Measurements from ENCODE around the gene TCL1B. TPM values are rescaled to one million over a fixed set of nuclear protein-coding genes. Genes with fewer than 3 reads are reported as not detected.
"Not testable (repeated sequence)": the region's sequence is repeated elsewhere in the genome, so short reads cannot be mapped to it uniquely, and the experiment has no call there.

The TCL1B gene
- total RNA-seq, 4 donors from 2014 or later = not detected

DNA sequence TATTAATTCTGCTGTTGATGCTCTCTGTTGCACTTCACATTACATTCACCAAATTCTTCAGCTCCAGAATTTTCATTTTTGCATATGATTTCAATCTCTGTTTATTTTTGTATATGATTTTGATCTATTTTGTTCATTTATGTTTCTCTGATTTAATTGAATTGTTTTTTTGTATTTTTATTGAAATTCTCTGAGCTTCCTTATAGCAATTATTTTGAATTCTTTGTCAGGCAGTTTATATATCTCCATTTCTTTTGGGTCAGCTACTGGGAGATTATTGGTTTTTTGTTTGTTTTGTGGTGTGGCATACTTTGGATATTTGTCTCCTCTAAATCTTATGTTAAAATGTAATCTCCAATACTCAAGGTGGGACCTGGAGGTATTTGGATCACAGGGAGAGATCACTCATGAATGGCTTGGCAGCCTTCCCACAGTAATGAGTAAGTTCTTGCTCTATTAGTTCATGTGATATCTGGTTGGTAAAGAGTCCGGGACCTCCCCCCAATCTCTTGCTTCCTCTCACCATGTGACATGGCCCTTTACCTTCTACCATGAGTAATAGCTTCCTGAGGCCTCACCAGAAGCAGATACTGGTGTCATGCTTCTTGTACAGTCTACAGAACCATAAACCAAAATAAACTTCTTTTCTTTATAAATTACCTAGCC, 36.4 kb downstream of the TCL1B start:
- TF ChIP-seq, protein P1, sequence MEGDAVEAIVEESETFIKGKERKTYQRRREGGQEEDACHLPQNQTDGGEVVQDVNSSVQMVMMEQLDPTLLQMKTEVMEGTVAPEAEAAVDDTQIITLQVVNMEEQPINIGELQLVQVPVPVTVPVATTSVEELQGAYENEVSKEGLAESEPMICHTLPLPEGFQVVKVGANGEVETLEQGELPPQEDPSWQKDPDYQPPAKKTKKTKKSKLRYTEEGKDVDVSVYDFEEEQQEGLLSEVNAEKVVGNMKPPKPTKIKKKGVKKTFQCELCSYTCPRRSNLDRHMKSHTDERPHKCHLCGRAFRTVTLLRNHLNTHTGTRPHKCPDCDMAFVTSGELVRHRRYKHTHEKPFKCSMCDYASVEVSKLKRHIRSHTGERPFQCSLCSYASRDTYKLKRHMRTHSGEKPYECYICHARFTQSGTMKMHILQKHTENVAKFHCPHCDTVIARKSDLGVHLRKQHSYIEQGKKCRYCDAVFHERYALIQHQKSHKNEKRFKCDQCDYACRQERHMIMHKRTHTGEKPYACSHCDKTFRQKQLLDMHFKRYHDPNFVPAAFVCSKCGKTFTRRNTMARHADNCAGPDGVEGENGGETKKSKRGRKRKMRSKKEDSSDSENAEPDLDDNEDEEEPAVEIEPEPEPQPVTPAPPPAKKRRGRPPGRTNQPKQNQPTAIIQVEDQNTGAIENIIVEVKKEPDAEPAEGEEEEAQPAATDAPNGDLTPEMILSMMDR (IDR thresholded peaks at IDR 0.05) = no peak
- TF ChIP-seq POLR2A (IDR thresholded peaks at IDR 0.05) (no peak), EP300 (IDR thresholded peaks at IDR 0.05) (no peak)
- DNase-seq (ENCODE audit: low spot score in 2 of 2) = no peak
- no peak overlapping the region for H3K27ac ChIP-seq
- no peaks in the 10 kb centered on the region for H3K27me3 ChIP-seq
- no peak overlapping the region for H3K4me3 ChIP-seq
- no peaks in the 10 kb centered on the region for H3K36me3 ChIP-seq
- peaks cover 0 to 32% (median 5%) of the 10 kb centered on the region in 4 donors for H3K9me3 ChIP-seq
- WGBS, 2 donors = 86 to 89% methylated on average over 1 of the region's 1 CpG
- H3K4me1 ChIP-seq = no peaks in the 10 kb centered on the region

DNA sequence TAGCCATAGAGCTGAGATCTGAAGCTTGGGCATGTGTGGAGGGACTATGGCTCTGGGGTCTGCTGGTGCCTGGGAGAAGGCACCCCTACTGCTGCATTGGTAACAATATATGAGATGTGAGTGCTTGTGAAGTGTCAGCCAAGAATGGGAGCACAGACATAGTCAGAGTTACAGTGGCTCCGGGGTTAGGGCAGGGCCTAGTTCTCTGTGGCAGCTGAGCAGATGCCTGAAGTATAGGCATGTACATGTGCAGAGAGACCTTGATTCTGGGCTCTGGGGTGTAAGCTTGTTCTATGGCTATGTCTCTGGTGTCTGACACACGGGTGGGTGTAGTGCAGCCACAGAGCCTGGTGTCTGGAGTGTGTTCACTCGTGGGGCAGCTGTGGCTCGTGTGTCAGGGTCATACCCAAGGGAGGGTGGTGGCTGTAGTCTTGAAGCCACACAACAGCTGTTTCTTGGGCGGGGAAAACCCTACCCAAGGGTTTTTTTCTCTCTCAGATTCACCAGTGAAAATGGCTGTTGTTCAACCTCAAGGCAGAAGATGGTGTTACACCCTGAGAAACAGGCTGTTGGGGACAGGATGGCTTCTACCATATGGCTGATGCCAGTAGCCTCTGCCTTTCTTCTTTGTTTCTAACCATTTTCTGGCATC, 39.6 kb downstream of the TCL1B start:
- no peaks in the 10 kb centered on the region for H3K36me3 ChIP-seq
- no peak overlapping the region for H3K4me3 ChIP-seq
- H3K27me3 ChIP-seq = no peaks in the 10 kb centered on the region
- H3K4me1 ChIP-seq = no peaks in the 10 kb centered on the region
- TF ChIP-seq POLR2A (IDR thresholded peaks at IDR 0.05) (no peak), EP300 (IDR thresholded peaks at IDR 0.05) (no peak)
- TF ChIP-seq, protein P1 (IDR thresholded peaks at IDR 0.05) = no peak
- DNase-seq (ENCODE audit: low spot score in 2 of 2) = no peak
- WGBS, 2 donors = 61 to 77% methylated on average over 4 to 5 of the region's 5 CpGs
- no peak overlapping the region for H3K27ac ChIP-seq
- H3K9me3 ChIP-seq = peaks cover 0 to 32% (median 5%) of the 10 kb centered on the region in 4 donors

DNA sequence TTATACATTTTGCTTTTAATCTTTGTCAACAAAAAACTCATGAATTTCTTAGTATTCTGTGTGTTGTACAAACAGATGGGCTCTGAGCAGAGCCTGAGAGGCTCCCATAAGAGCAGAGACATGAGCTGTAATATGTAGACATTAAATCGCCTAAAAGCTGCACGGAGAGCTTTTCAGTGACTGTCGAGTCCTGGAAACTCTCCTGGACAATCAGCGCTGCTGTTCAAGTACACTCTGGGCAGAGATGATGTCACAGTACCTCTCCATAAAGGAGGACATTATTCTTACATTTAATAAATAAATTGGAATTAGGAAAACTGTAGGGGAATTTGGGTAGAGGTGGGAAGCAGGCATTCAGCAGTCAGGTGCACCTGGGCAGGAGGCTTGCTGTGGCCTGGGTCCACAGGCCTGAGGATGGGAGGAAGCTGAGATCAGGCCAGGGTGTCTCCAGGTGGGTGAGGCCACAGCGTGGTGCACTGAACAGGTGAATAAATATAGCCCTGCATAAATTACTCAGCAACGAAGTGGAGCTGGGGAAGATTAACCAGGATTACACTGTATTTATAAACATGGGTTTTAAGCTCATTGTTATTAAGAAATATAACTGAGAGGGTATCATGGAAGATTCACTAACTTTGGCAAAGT, 41.0 kb downstream of the TCL1B start:
- Histone ChIP-seq H3K9me3 (peaks cover 0 to 21% (median 4%) of the 10 kb centered on the region in 4 donors), H3K27ac (no peak overlapping the region), H3K4me3 (no peak overlapping the region), H3K4me1 (no peaks in the 10 kb centered on the region), H3K36me3 (no peaks in the 10 kb centered on the region), H3K27me3 (no peaks in the 10 kb centered on the region)
- no peak for DNase-seq (ENCODE audit: low spot score in 2 of 2)
- TF ChIP-seq, protein P1 (IDR thresholded peaks at IDR 0.05) = no peak
- TF ChIP-seq EP300 (IDR thresholded peaks at IDR 0.05) (no peak), POLR2A (IDR thresholded peaks at IDR 0.05) (no peak)
- 72 to 78% methylated on average over 6 of the region's 6 CpGs for WGBS, 2 donors

DNA sequence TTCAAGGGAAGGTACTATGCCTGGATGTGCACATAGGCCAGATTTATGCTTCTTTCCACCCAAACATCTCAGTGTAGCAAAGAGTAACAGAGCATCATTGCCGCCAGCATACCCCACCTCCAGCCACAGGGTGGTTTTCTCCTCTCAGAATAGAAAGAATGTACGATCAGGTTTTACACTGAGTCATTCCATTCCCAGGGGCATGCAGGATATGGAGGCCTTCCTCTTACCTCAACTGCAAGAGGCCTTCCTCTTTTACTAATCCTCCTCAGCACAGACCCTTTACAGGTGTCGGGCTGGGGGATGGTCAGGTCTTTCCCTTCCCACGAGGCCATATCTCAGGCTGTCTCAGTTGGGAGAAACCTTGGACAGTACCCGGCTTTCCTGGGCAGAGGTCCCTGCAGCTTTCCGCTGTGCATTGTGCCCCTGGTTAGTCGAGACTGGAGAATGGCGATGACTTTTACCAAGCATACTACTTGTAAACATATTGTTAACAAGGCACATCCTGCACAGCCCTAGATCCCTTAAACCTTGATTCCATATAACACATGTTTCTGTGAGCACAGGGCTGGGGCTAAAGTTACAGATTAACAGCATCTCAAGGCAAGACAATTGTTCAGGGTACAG, 43.3 kb downstream of the TCL1B start:
- not testable (repeated sequence) for H3K27me3 ChIP-seq; H3K4me1 ChIP-seq; H3K36me3 ChIP-seq; H3K4me3 ChIP-seq; H3K9me3 ChIP-seq; H3K27ac ChIP-seq; DNase-seq (ENCODE audit: low spot score in 2 of 2)
- 74 to 85% methylated on average over 8 of the region's 8 CpGs for WGBS, 2 donors

DNA sequence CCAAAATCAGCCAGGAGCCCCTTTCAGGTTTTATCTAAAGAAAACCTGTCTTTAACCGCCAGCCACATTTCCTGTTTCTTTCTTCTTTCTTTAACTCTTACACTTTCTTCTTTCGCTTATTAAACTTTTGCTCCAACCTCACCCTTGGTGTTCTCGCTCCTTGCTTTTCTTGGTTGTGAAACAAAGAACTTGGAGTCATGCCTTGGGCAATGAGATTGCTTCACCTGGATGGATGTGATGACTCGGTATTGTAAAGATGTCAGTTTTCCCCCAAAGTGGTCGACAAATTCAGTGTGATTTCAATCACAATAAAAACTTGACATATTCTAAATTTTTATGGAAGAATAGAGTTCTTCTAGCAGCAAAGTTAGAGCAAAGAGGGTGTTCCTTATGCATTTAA, 43.9 kb downstream of the TCL1B start:
- H3K36me3 ChIP-seq = no peaks in the 10 kb centered on the region
- no peaks in the 10 kb centered on the region for H3K4me1 ChIP-seq
- H3K9me3 ChIP-seq = no peaks in the 10 kb centered on the region
- 84 to 88% methylated on average over 5 of the region's 5 CpGs for WGBS, 2 donors
- no peak overlapping the region for H3K4me3 ChIP-seq
- no peak for DNase-seq (ENCODE audit: low spot score in 2 of 2)
- H3K27me3 ChIP-seq = no peaks in the 10 kb centered on the region
- no peak for TF ChIP-seq EP300 (IDR thresholded peaks at IDR 0.05)
- TF ChIP-seq, protein P1 (IDR thresholded peaks at IDR 0.05) = no peak
- no peak for TF ChIP-seq POLR2A (IDR thresholded peaks at IDR 0.05)
- no peak overlapping the region for H3K27ac ChIP-seq
